GM23338 (cell line): ENCODE data around the gene KRTAP10-9. TPM values are rescaled to one million over a fixed set of nuclear protein-coding genes. Genes with fewer than 3 reads are reported as not detected.

Experiments
- ATAC-seq: fragments of 200-7000 bp; cut with Tn5 transposase; 3 replicates; pipeline ENCODE4 v1.9.1; 2020
- DNase-seq: peaks from one replicate; pipeline ENCODE4 v3.0.0-alpha.2; 2015; ENCODE audit warnings: low spot score
- H2AFZ ChIP-seq: fragments of 200-600 bp; sonication (generic); 2 replicates; pipeline ENCODE4 v1.8.0; 2016; ENCODE audit warnings: antibody characterized with exemption, mild to moderate bottlenecking, moderate library complexity
- H3F3A ChIP-seq: fragments of 200-600 bp; sonication (generic); replicated peaks from 2 replicates; pipeline ENCODE4 v1.8.0; 2017; ENCODE audit warnings: antibody characterized with exemption, mixed run types, low read depth
- H3K27ac ChIP-seq: fragments of 200-600 bp; sonication (generic); 2 replicates; pipeline ENCODE4 v1.6.1; 2016; ENCODE audit warnings: low read depth
- H3K27me3 ChIP-seq: fragments of 200-600 bp; sonication (generic); 2 replicates; pipeline ENCODE4 v1.8.0; 2016; ENCODE audit warnings: mild to moderate bottlenecking, mixed run types, moderate library complexity; ENCODE audit not compliant: insufficient read depth
- H3K36me3 ChIP-seq: fragments of 200-600 bp; sonication (generic); 2 replicates; pipeline ENCODE4 v1.8.0; 2016; ENCODE audit warnings: mild to moderate bottlenecking; ENCODE audit not compliant: insufficient read depth
- H3K4me1 ChIP-seq: fragments of 200-600 bp; sonication (generic); 2 replicates; pipeline ENCODE4 v1.8.0; 2016; ENCODE audit warnings: mild to moderate bottlenecking, moderate library complexity; ENCODE audit not compliant: insufficient read depth
- H3K4me2 ChIP-seq: fragments of 200-600 bp; sonication (generic); 2 replicates; pipeline ENCODE4 v1.7.1; 2017; ENCODE audit warnings: mixed run types
- H3K4me3 ChIP-seq: fragments of 200-600 bp; sonication (generic); 2 replicates; pipeline ENCODE4 v1.6.1; 2016; ENCODE audit warnings: mixed run types
- H3K79me2 ChIP-seq: fragments of 200-600 bp; sonication (generic); replicated peaks from 2 replicates; pipeline ENCODE4 v1.8.0; 2017; ENCODE audit warnings: mild to moderate bottlenecking; ENCODE audit not compliant: insufficient read depth
- H3K9me2 ChIP-seq: fragments of 200-600 bp; sonication (generic); 2 replicates; pipeline ENCODE4 v1.8.0; 2017; ENCODE audit not compliant: insufficient read depth
- H4K20me1 ChIP-seq: fragments of 200-600 bp; sonication (generic); replicated peaks from 2 replicates; pipeline ENCODE4 v1.8.0; 2017; ENCODE audit warnings: mild to moderate bottlenecking; ENCODE audit not compliant: insufficient read depth
- H3K27ac Mint-ChIP-seq: 2 replicates; pipeline ENCODE4 v1.8.0; 2020; ENCODE audit warnings: inconsistent platforms, mild to moderate bottlenecking, moderate library complexity, mixed read lengths
- H3K27me3 Mint-ChIP-seq: 3 replicates; pipeline ENCODE4 v1.8.0; 2022; ENCODE audit warnings: low read depth, mild to moderate bottlenecking, moderate library complexity, mixed read lengths, inconsistent platforms; ENCODE audit not compliant: insufficient read depth, poor library complexity
- H3K36me3 Mint-ChIP-seq: 3 replicates; pipeline ENCODE4 v1.8.0; 2021; ENCODE audit warnings: low read depth, mild to moderate bottlenecking, inconsistent platforms, moderate library complexity, mixed read lengths
- H3K4me1 Mint-ChIP-seq: 3 replicates; pipeline ENCODE4 v1.8.0; 2020; ENCODE audit warnings: mild to moderate bottlenecking, inconsistent platforms, mixed read lengths
- H3K4me3 Mint-ChIP-seq: 3 replicates; pipeline ENCODE4 v1.8.0; 2021; ENCODE audit warnings: moderate library complexity, mild to moderate bottlenecking, inconsistent platforms, mixed read lengths
- H3K9me3 Mint-ChIP-seq: 3 replicates; pipeline ENCODE4 v1.8.0; 2020; ENCODE audit warnings: moderate library complexity, mild to moderate bottlenecking, inconsistent platforms, mixed read lengths
- EZH2phosphoT487 ChIP-seq: fragments of 200-600 bp; sonication (generic); IDR thresholded peaks from one replicate; pipeline ENCODE4 v1.8.1; 2018; ENCODE audit warnings: antibody characterized with exemption; ENCODE audit not compliant: unreplicated experiment
- JUNB ChIP-seq: IDR thresholded peaks from one replicate; pipeline ENCODE4 v1.6.1; 2016; ENCODE audit warnings: antibody characterized with exemption; ENCODE audit not compliant: unreplicated experiment
- NANOG ChIP-seq: IDR thresholded peaks from 2 replicates; pipeline ENCODE4 v1.6.1; 2016; ENCODE audit warnings: antibody characterized with exemption, borderline replicate concordance
- REST ChIP-seq: IDR thresholded peaks from one replicate; pipeline ENCODE4 v1.6.1; 2018; ENCODE audit warnings: antibody characterized with exemption; ENCODE audit not compliant: unreplicated experiment
- ZNF114 ChIP-seq: fragments of 250-450 bp; sonication (Bioruptor Pico); IDR thresholded peaks from 2 replicates; pipeline ENCODE4 v1.5.0; 2020; ENCODE audit warnings: mild to moderate bottlenecking, moderate library complexity
- ZNF331 ChIP-seq: fragments of 250-450 bp; sonication (Bioruptor Pico); IDR thresholded peaks from 2 replicates; pipeline ENCODE4 v1.5.0; 2020; ENCODE audit warnings: low read depth, mild to moderate bottlenecking, moderate library complexity
- ZNF462 ChIP-seq: fragments of 250-450 bp; sonication (Bioruptor Pico); IDR thresholded peaks from 2 replicates; pipeline ENCODE4 v1.5.0; 2020; ENCODE audit warnings: mild to moderate bottlenecking, moderate library complexity
- polyA plus RNA-seq: library from polyadenylated mRNA; unstranded; fragments of >200 nt; fragmentation: Nextera tagmentation; extraction: Ambion mirVana; gene quantifications from 2 replicates; pipeline ENCODE4 v1.2.1, GENCODE V29; 2016
- total RNA-seq: library from RNA; depleted of rRNA; stranded (reverse); fragments of >200 nt; shearing (Covaris generic); gene quantifications from 2 replicates; pipeline ENCODE4 v1.2.3, GENCODE V29; 2014

The KRTAP10-9 gene
- total and polyA plus RNA-seq, 2 experiments from 2014 or later, result not detected

GRCh38 chr21:44625756-44626155 is 1.1 kb upstream of the KRTAP10-9 start (continued):
- no peak for TF ChIP-seq ZNF462 (CRISPR knock-in tag)
- no peak for TF ChIP-seq NANOG
- TF ChIP-seq JUNB, result no peak
- TF ChIP-seq ZNF114 (CRISPR knock-in tag), result no peak
- no peak for TF ChIP-seq REST

GRCh38 chr21:44626262-44626661 is 631 bp upstream of the KRTAP10-9 start:
- Mint-ChIP-seq H3K4me1 (no peaks in the 10 kb centered on the region), H3K27me3 (peaks cover 7% of the 10 kb centered on the region), H3K4me3 (no peak overlapping the region), H3K36me3 (peaks cover 20% of the 10 kb centered on the region), H3K9me3 (peaks cover 40% of the 10 kb centered on the region), H3K27ac (no peak overlapping the region)
- H4K20me1 ChIP-seq, result no peaks in the 10 kb centered on the region
- H3K4me1 ChIP-seq, result no peaks in the 10 kb centered on the region
- no peak overlapping the region for H3K27ac ChIP-seq
- DNase-seq (no peak), ATAC-seq (no peak)
- no peaks in the 10 kb centered on the region; the same call in 1 of the 2 replicates for H3K36me3 ChIP-seq
- H2AFZ ChIP-seq, result no peak overlapping the region
- TF ChIP-seq ZNF462 (CRISPR knock-in tag) (no peak), ZNF331 (CRISPR knock-in tag) (no peak), EZH2phosphoT487 (no peak)
- H3K79me2 ChIP-seq, result no peaks in the 10 kb centered on the region
- no peak overlapping the region for H3K4me2 ChIP-seq
- no peak overlapping the region for H3K4me3 ChIP-seq
- H3K27me3 ChIP-seq, result no peaks in the 10 kb centered on the region
- H3F3A ChIP-seq, result no peaks in the 10 kb centered on the region
- H3K9me2 ChIP-seq, result no peaks in the 10 kb centered on the region
